ENCODE measurements around the gene EXD3.

Gene EXD3

DNA sequence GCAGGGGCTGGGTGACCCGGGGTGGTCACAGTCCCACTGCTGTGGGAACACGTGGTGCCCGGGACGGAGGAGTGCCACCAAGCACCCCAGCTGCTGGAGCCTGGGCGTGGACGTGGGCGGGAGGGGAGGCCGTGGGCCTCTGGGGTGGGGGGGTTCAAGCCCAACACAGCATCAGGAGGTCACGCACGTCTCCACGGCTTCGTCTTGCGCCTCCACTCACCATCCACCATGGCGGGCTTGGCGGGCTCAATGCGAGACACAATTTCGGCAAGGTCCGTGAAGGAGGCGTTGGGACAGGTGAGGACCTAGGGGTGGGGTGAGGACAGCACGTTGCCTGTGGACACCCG lies 38.3 kb upstream of the EXD3 start:
- no peak for DNase-seq (ENCODE audit: low spot score)
- TF ChIP-seq, protein P1, sequence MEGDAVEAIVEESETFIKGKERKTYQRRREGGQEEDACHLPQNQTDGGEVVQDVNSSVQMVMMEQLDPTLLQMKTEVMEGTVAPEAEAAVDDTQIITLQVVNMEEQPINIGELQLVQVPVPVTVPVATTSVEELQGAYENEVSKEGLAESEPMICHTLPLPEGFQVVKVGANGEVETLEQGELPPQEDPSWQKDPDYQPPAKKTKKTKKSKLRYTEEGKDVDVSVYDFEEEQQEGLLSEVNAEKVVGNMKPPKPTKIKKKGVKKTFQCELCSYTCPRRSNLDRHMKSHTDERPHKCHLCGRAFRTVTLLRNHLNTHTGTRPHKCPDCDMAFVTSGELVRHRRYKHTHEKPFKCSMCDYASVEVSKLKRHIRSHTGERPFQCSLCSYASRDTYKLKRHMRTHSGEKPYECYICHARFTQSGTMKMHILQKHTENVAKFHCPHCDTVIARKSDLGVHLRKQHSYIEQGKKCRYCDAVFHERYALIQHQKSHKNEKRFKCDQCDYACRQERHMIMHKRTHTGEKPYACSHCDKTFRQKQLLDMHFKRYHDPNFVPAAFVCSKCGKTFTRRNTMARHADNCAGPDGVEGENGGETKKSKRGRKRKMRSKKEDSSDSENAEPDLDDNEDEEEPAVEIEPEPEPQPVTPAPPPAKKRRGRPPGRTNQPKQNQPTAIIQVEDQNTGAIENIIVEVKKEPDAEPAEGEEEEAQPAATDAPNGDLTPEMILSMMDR (IDR thresholded peaks at IDR 0.05) = no peak
- Histone ChIP-seq H3K27ac (no peak overlapping the region), H3K4me3 (peak overlapping the region; percentile 40)

DNA sequence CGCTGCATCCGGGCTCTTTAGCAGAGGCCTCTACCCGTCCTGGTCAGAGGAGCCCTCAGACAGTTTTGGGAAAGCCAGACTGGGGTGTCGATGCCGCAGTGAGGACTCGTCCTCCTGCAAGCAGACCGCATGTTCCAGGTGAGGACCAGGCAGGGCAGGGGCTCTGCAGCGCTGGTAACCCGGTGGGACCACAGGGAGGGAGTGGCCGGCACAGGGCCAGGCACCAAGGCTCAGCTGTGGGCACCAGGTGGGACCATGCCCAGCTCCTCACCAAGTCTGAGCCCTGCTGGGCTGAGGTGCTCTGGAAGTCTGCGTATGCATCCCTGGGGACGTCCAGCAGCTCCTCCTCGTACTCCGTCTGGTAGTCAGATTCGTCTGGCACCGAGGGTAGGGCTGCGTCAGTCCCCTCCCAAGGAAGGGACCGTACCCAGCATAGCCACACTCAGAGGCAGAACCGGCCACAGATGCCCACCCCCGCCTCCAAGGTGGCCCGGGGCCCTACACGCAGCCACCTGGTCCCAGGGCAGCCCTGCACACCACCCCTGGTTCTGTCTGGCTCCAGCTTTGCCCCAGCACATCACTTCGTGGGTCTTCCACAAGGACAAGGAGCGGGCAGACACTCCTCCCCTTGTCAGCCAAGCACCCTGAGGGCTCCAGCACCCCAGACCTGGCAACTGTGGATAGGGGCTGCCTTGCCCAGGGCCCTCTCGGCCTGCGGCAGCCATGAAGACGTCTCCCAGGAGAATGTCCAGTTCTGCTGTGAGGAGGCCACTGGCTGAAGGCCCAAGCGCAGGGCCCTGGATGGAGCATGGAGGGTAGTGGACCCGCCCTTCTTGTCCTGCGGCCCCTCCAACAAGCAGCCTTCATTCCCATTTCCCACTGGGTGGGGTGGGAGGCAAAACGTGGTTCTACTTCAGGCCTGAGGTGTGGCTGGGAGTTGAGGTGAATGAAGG lies 37.7 kb upstream of the EXD3 start:
- H3K4me3 ChIP-seq = no peak overlapping the region
- TF ChIP-seq, protein P1 (IDR thresholded peaks at IDR 0.05) = no peak
- H3K27ac ChIP-seq = no peak overlapping the region
- peak; percentile 74 for DNase-seq (ENCODE audit: low spot score)

DNA sequence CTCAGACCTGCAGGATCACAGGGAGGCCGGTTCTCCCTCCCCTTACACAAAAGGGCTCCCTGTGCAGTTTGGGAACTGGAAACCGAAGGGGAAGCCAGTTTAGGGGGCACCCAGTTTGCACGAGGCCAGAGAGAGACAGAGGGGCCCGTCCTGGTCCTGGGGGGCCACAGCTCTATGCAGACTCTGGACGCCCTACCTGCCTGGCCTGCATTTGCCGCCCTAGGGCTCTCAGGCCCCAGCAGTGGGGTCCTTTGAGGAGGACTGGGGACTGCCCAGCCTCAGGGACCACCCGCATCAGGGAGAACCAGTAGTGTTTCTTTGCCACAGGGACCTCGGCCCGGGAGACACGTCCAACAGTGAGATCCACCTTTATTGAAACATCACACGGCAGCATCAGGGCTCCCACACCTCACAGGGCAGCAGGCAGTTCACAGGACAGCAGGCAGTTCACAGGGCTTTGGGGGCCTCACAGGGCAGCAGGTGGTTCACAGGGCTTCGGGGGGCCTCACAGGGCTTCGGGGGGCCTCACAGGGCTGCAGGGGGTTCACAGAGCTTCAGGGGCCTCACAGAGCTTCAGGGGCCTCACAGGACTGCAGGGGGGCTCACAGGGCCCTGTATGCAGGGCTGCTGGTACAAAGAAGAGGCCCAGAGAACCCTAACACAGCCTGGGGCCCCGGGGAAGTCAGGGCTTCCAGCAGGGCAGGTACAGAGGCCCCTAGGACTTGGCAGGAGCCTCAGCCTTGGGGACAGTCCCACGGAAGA lies 36.8 kb upstream of the EXD3 start:
- peak; percentile 81 for DNase-seq (ENCODE audit: low spot score)
- peak overlapping the region; percentile 96 for H3K4me3 ChIP-seq
- H3K27ac ChIP-seq = peak overlapping the region; percentile 68 to 71
- TF ChIP-seq, protein P1 (IDR thresholded peaks at IDR 0.05) = no peak

DNA sequence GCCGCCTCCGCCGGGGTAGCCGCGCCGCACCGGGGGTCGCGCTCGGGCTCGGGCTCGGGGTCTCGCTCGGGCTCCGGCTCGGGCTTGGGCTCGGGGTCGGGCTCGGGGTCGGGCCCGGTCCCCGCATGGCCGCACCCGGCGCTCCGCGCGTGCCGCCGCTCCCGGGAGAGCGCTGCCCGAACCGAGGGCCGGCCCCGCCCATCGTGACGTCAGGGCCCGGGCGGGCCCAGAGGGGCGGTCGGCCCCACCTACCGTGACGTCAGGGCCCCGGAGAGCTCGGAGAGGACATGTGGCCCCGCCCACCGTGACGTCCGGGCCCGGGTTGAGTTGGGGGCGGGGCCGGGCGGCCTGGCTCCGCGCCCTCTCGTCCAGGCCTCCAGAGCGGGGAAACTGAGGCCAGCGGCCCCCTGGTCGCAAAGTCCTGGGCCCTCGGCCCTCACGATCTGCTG lies 36.2 kb upstream of the EXD3 start, which contains the start of gene NSMF:
NSMF (minus strand) TSS at position 183 of the 449 bp plus-strand sequence. CDS start 232 bp downstream, outside the sequence.
- DNase-seq (ENCODE audit: low spot score) = peak; percentile 92
- TF ChIP-seq, protein P1 (IDR thresholded peaks at IDR 0.05) = no peak
- Histone ChIP-seq H3K27ac (peak within 1 kb of the TSS; percentile 68 to 85), H3K4me3 (peak within 1 kb of the TSS; percentile 96)

DNA sequence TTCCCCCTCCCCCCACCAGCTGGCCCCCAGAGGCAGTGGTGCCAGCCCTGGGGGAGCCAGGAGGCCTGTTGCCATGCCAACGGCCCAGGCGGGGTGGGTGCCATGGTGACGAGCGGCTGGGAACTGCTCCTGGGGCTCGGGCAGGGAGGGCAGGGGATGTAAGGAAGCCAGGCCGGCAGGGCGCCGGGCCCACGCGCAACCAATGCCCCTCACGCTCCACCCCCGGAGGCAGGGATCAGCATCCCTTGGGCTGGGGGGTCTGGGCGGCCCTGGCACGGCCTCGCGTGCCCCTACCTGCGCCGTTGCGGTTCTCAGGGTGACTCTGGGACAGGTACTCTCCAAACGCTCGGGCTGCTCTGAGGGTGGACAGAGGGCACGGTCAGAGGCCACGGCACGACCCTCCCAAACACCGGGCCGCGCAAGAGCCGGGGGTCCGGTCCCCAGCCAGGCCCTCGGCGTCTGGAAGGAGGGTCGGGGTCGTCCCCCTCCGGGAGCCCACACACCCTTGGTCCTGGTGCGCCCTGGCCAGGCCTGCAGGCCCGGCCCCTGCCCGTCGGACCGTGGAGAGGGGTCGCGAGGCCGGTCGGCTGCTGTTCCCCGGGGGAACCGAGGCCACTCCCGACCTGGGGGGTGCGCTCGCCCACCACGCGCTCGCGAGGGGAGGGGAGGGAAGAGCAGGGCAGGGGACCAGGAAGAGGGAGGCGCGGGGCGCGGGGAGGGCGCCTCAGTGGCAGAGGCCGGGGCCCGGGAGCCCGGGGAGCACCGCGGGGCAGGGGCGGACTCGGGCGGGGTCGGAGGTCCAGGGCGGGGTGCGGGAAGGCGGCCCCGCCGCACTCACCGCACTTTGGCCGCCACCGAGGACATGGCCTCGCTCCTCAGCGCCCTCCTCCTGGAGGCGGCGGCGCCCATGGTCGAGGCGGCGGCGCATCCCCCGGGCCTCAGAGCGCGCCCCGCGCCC lies 35.5 kb upstream of the EXD3 start:
- peak overlapping the region; percentile 61 to 85 for H3K27ac ChIP-seq
- TF ChIP-seq, protein P1 (IDR thresholded peaks at IDR 0.05) = no peak
- H3K4me3 ChIP-seq = peak overlapping the region; percentile 96
- no peak for DNase-seq (ENCODE audit: low spot score)
